Measurements from ENCODE around the gene GPN1.
"Not testable (repeated sequence)": the region's sequence is repeated elsewhere in the genome, so short reads cannot be mapped to it uniquely, and the experiment has no call there.

Gene GPN1

DNA sequence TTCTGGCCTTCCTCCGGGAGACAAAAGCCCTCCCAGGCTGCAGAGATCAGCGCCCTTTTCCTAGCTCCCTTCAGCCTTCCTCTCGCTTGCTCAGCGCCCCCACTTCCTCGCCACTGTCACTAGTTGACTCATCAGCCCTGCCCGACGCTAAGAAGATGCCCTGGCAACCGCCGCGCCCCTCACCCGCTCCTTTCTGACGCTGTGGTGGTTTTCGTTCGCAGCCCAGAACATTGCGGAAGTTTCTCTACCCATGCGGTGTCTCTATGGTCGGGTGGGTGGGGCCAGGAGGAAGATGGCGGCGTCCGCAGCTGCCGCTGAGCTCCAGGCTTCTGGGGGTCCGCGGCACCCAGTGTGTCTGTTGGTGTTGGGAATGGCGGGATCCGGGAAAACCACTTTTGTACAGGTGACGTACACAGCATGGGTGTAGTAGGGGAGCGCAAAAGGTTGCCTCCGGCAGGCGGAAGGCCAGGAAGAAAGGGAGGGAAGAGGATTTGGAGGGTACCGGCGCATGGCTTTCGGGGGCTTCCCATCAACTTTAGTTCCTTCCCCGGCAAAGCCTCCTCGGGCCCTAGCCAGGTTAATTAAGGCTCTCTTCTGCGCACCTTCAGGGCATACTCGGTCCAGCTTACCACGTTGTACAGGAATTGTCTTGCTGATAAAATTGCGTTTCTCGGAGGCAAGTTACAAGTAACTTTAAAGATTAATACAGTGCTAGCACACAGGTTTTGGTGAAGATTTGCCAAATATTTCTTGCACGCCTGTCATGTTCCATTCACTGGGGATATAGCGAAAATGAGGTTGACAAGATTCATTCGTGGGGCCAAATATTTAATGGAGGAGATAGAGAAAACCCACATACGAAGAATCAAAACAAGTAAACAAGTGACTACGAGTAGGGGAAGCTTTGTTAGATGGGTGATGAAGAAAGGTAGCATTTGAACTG, at the start of gene GPN1, which contains the start of gene CCDC121:
TSS of gene GPN1 (plus strand) at position 284 of the 943 bp plus-strand sequence. CDS start at position 293, 9 bp downstream.
TSS of gene CCDC121 (minus strand) at position 246 of the 943 bp plus-strand sequence. CDS start 1,213 bp downstream, outside the sequence.
- Histone ChIP-seq H3K4me1 (ENCODE audit: insufficient read depth, low read length) (peaks cover 19% of the 10 kb centered on the region), H3K36me3 (ENCODE audit: insufficient read depth, low read length) (peaks cover 41% of the 10 kb centered on the region), H3K27me3 (ENCODE audit: insufficient read depth, low read length) (no peaks in the 10 kb centered on the region)

DNA sequence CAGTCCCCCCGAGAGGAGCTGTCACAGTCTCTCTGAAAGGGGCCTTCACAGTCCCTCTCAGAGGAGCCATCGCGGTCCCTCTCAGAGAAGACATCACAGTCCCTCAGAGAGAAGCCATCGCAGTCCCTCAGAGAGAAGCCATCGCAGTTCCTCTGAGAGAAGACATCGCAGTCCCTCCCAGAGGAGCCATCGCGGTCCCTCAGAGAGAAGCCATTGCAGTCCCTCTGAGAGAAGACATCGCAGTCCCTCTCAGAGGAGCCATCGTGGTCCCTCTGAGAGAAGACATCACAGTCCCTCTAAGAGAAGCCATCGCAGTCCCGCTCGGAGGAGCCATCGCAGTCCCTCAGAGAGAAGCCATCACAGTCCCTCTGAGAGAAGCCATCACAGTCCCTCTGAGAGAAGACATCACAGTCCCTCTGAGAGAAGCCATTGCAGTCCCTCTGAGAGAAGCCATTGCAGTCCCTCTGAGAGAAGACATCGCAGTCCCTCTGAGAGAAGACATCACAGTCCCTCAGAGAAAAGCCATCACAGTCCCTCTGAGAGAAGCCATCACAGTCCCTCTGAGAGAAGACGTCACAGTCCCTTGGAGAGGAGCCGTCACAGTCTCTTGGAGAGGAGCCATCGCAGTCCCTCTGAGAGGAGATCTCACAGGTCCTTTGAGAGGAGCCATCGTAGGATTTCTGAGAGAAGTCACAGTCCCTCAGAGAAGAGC, 47.3 kb upstream of the GPN1 start:
- H3K36me3 ChIP-seq (ENCODE audit: insufficient read depth, low read length) = no peaks in the 10 kb centered on the region
- no peak overlapping the region for H3K4me3 ChIP-seq (ENCODE audit: low read length)
- H2AFZ ChIP-seq (ENCODE audit: low read depth, low read length) = peak overlapping the region; percentile 84
- peaks cover 17% of the 10 kb centered on the region for H3K9me3 ChIP-seq (ENCODE audit: low read length)
- peaks cover 12% of the 10 kb centered on the region for H3K4me1 ChIP-seq (ENCODE audit: insufficient read depth, low read length)
- no peaks in the 10 kb centered on the region for H3K27me3 ChIP-seq (ENCODE audit: insufficient read depth, low read length)

More for the DNA sequence above, at the start of gene GPN1, which contains the start of gene CCDC121:
- H2AFZ ChIP-seq (ENCODE audit: low read depth, low read length) = peak within 1 kb of the TSS; percentile 82
- H3K4me3 ChIP-seq (ENCODE audit: low read length) = peak within 1 kb of the TSS; percentile 84
- no peaks in the 10 kb centered on the region for H3K9me3 ChIP-seq (ENCODE audit: low read length)

- Histone ChIP-seq H3K4me1 (ENCODE audit: insufficient read depth, low read length) (peaks cover 12% of the 10 kb centered on the region), H3K27me3 (ENCODE audit: insufficient read depth, low read length) (no peaks in the 10 kb centered on the region), H3K4me3 (ENCODE audit: low read length) (peak overlapping the region; percentile 85), H3K36me3 (ENCODE audit: insufficient read depth, low read length) (no peaks in the 10 kb centered on the region), H3K9me3 (ENCODE audit: low read length) (peaks cover 16% of the 10 kb centered on the region), H2AFZ (ENCODE audit: low read depth, low read length) (peak overlapping the region; percentile 84)
Observed at GRCh38 chr2:27582129-27582694, 46.6 kb upstream of the GPN1 start.

GRCh38 chr2:27582695-27583389, 46.0 kb upstream of the GPN1 start, which contains the start of gene ZNF512:
Gene ZNF512, plus strand, starts transcription at chr2:27583042. Its CDS starts 71 bp downstream, at chr2:27583113.
- H3K27me3 ChIP-seq (ENCODE audit: insufficient read depth, low read length) = no peaks in the 10 kb centered on the region
- peak within 1 kb of the TSS; percentile 85 for H3K4me3 ChIP-seq (ENCODE audit: low read length)
- peak within 1 kb of the TSS; percentile 84 for H2AFZ ChIP-seq (ENCODE audit: low read depth, low read length)
- H3K4me1 ChIP-seq (ENCODE audit: insufficient read depth, low read length) = peaks cover 12% of the 10 kb centered on the region
- no peaks in the 10 kb centered on the region for H3K36me3 ChIP-seq (ENCODE audit: insufficient read depth, low read length)
- H3K9me3 ChIP-seq (ENCODE audit: low read length) = peaks cover 11% of the 10 kb centered on the region

DNA sequence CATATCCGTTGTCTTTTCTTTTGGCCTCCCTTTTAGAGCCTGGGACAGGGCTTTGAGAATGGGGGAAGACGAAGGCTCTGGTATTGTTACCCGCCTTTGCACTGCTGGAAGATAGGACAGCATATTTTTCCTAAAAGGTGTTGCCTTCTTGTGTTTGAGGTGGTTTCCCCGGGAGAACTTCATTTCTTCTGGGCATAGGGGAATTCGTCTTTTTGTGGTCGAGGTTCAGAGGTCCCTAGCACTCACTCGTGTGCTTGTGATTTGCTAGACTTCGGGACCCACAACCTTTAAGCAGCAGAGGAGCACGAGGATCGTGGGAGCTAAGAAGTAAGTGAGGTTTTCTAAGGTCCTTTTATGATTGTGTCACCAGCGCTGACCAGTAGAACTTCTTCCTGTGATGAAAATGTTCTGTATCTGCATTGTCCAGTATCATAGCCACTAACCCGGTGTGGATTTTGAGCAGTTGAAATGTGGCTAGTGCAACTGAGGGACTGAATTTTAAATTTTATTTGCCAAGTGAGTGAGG, 45.4 kb upstream of the GPN1 start:
- Histone ChIP-seq H3K4me3 (ENCODE audit: low read length) (peak overlapping the region; percentile 85), H3K4me1 (ENCODE audit: insufficient read depth, low read length) (peaks cover 12% of the 10 kb centered on the region), H3K9me3 (ENCODE audit: low read length) (peaks cover 11% of the 10 kb centered on the region), H3K36me3 (ENCODE audit: insufficient read depth, low read length) (no peaks in the 10 kb centered on the region), H2AFZ (ENCODE audit: low read depth, low read length) (peak overlapping the region; percentile 84), H3K27me3 (ENCODE audit: insufficient read depth, low read length) (no peaks in the 10 kb centered on the region)

- peaks cover 11% of the 10 kb centered on the region for H3K9me3 ChIP-seq (ENCODE audit: low read length)
- no peaks in the 10 kb centered on the region for H3K36me3 ChIP-seq (ENCODE audit: insufficient read depth, low read length)
- no peak overlapping the region for H2AFZ ChIP-seq (ENCODE audit: low read depth, low read length)
- H3K4me3 ChIP-seq (ENCODE audit: low read length) = peak overlapping the region; percentile 85
- no peaks in the 10 kb centered on the region for H3K27me3 ChIP-seq (ENCODE audit: insufficient read depth, low read length)
- peaks cover 12% of the 10 kb centered on the region for H3K4me1 ChIP-seq (ENCODE audit: insufficient read depth, low read length)
Observed at GRCh38 chr2:27584597-27584996, 44.3 kb upstream of the GPN1 start.

DNA sequence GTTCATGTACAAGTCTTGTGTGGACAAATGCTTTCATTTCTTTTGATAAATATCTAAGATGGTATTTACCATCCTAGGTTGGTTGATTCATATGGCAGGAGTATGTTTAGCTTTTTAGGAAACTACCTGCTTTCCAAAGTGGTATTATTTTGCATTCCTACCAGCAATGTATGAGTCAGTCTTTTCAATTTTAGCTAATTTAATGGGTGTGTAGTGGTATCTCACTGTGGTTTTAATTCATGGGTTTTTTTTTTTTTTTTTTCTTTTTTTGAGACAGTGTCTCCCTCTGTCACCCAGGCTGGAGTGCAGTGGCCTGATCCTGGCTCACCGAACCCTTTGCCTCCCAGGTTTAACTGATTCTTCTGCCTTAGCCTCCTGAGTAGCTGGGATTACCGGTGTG, 41.8 kb upstream of the GPN1 start:
- H3K4me3 ChIP-seq (ENCODE audit: low read length) = no peak overlapping the region
- H3K36me3 ChIP-seq (ENCODE audit: insufficient read depth, low read length) = no peaks in the 10 kb centered on the region
- H3K27me3 ChIP-seq (ENCODE audit: insufficient read depth, low read length) = no peaks in the 10 kb centered on the region
- peaks cover 12% of the 10 kb centered on the region for H3K4me1 ChIP-seq (ENCODE audit: insufficient read depth, low read length)
- no peak overlapping the region for H2AFZ ChIP-seq (ENCODE audit: low read depth, low read length)
- H3K9me3 ChIP-seq (ENCODE audit: low read length) = peaks cover 2% of the 10 kb centered on the region

DNA sequence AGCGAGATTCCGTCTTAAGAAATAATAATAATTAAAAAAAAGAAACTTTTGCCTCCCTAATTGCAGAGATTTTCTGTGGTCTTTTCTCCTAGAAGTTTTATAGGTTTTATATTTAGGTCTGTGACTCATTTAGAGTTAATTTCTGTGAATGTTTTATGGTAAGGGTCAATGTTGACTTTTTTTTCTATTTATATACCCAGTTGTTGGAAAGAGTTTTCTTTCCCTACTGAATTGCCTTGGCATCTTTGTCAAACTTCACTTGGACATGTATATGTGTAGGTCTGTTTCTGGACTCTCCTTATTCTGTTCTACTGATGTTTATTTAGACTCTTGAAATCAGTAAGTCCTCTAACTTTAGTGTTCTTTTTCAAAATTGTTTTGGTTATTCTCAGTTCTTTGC, 40.5 kb upstream of the GPN1 start:
- no peak overlapping the region for H3K4me3 ChIP-seq (ENCODE audit: low read length)
- peaks cover 5% of the 10 kb centered on the region for H3K9me3 ChIP-seq (ENCODE audit: low read length)
- H2AFZ ChIP-seq (ENCODE audit: low read depth, low read length) = no peak overlapping the region
- H3K36me3 ChIP-seq (ENCODE audit: insufficient read depth, low read length) = no peaks in the 10 kb centered on the region
- H3K4me1 ChIP-seq (ENCODE audit: insufficient read depth, low read length) = peaks cover 10% of the 10 kb centered on the region
- H3K27me3 ChIP-seq (ENCODE audit: insufficient read depth, low read length) = no peaks in the 10 kb centered on the region

- H3K9me3 ChIP-seq (ENCODE audit: low read length) = peaks cover 11% of the 10 kb centered on the region
- H3K36me3 ChIP-seq (ENCODE audit: insufficient read depth, low read length) = no peaks in the 10 kb centered on the region
- H3K27me3 ChIP-seq (ENCODE audit: insufficient read depth, low read length) = no peaks in the 10 kb centered on the region
- H3K4me3 ChIP-seq (ENCODE audit: low read length) = no peak overlapping the region
- no peaks in the 10 kb centered on the region for H3K4me1 ChIP-seq (ENCODE audit: insufficient read depth, low read length)
- H2AFZ ChIP-seq (ENCODE audit: low read depth, low read length) = no peak overlapping the region
Observed at GRCh38 chr2:27591745-27592144, 37.1 kb upstream of the GPN1 start.

DNA sequence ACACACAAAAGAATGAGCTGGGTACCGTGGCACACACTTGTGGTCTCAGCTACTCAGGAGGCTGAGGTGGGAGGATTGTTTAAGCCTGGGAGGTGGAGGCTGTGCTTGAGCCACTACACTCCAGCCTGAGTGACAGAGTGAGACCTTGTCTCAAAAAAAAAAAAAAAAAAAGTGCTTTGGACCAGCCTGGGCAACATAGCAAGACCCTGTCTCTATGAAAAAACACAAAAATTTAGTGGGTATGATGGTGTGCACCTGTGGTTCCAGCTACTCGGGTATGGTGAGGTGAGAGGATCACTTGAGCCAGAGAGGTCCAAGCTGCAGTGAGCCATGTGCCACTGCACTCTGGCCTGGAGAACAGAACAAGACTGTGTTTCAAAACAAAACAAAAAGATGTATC, 35.6 kb upstream of the GPN1 start:
- Histone ChIP-seq H3K9me3 (ENCODE audit: low read length) (peaks cover 12% of the 10 kb centered on the region), H3K4me1 (ENCODE audit: insufficient read depth, low read length) (no peaks in the 10 kb centered on the region), H3K4me3 (ENCODE audit: low read length) (no peak overlapping the region), H3K27me3 (ENCODE audit: insufficient read depth, low read length) (no peaks in the 10 kb centered on the region), H2AFZ (ENCODE audit: low read depth, low read length) (no peak overlapping the region), H3K36me3 (ENCODE audit: insufficient read depth, low read length) (peaks cover 5% of the 10 kb centered on the region)

- H2AFZ ChIP-seq (ENCODE audit: low read depth, low read length); H3K4me1 ChIP-seq (ENCODE audit: insufficient read depth, low read length); H3K4me3 ChIP-seq (ENCODE audit: low read length); H3K36me3 ChIP-seq (ENCODE audit: insufficient read depth, low read length); H3K27me3 ChIP-seq (ENCODE audit: insufficient read depth, low read length): not testable (repeated sequence)
- H3K9me3 ChIP-seq (ENCODE audit: low read length) = peaks cover 12% of the 10 kb centered on the region
Observed at GRCh38 chr2:27594020-27594703, 34.7 kb upstream of the GPN1 start.

- H3K4me3 ChIP-seq (ENCODE audit: low read length) = not testable (repeated sequence)
- Histone ChIP-seq H3K36me3 (ENCODE audit: insufficient read depth, low read length) (peaks cover 22% of the 10 kb centered on the region), H3K9me3 (ENCODE audit: low read length) (peaks cover 12% of the 10 kb centered on the region)
Observed at GRCh38 chr2:27595412-27595811, 33.4 kb upstream of the GPN1 start.

More at GRCh38 chr2:27595412-27595811, 33.4 kb upstream of the GPN1 start:
- H3K4me1 ChIP-seq (ENCODE audit: insufficient read depth, low read length); H2AFZ ChIP-seq (ENCODE audit: low read depth, low read length); H3K27me3 ChIP-seq (ENCODE audit: insufficient read depth, low read length): not testable (repeated sequence)
